ENCODE data around the gene TPSAB1.
"Not testable (repeated sequence)": the region's sequence is repeated elsewhere in the genome, so short reads cannot be mapped to it uniquely, and the experiment has no call there.

The TPSAB1 gene

GRCh38 chr16:1265090-1265630, 24.7 kb downstream of the TPSAB1 start:
- DNase-seq (ENCODE audit: low read depth in 2 of 2), result no peak

GRCh38 chr16:1265826-1266225, 25.3 kb downstream of the TPSAB1 start:
- DNase-seq (ENCODE audit: low read depth in 2 of 2), result no peak

GRCh38 chr16:1269418-1269817, 28.9 kb downstream of the TPSAB1 start:
- DNase-seq (ENCODE audit: low read depth in 2 of 2), result not testable (repeated sequence)

- no peak for DNase-seq (ENCODE audit: low read depth in 2 of 2)
Measured at GRCh38 chr16:1271380-1271723, 30.8 kb downstream of the TPSAB1 start.

GRCh38 chr16:1271724-1272413, 31.4 kb downstream of the TPSAB1 start:
- not testable (repeated sequence) for DNase-seq (ENCODE audit: low read depth in 2 of 2)

GRCh38 chr16:1272453-1273198, 32.1 kb downstream of the TPSAB1 start:
- no peak for DNase-seq (ENCODE audit: low read depth in 2 of 2)

GRCh38 chr16:1273816-1274215, 33.3 kb downstream of the TPSAB1 start:
- no peak for DNase-seq (ENCODE audit: low read depth in 2 of 2)

- DNase-seq (ENCODE audit: low read depth in 2 of 2), result no peak
Measured at GRCh38 chr16:1274767-1275166, 34.3 kb downstream of the TPSAB1 start.

GRCh38 chr16:1275791-1276579, 35.5 kb downstream of the TPSAB1 start:
- DNase-seq (ENCODE audit: low read depth in 2 of 2), result no peak

GRCh38 chr16:1276580-1276878, 36.0 kb downstream of the TPSAB1 start:
- no peak for DNase-seq (ENCODE audit: low read depth in 2 of 2)

GRCh38 chr16:1277151-1277598, 36.7 kb downstream of the TPSAB1 start:
- no peak for DNase-seq (ENCODE audit: low read depth in 2 of 2)

- DNase-seq (ENCODE audit: low read depth in 2 of 2), result no peak
Measured at GRCh38 chr16:1277617-1278282, 37.2 kb downstream of the TPSAB1 start.

- no peak for DNase-seq (ENCODE audit: low read depth in 2 of 2)
Measured at GRCh38 chr16:1278477-1278876, 38.0 kb downstream of the TPSAB1 start.

- DNase-seq (ENCODE audit: low read depth in 2 of 2), result no peak
Measured at GRCh38 chr16:1279081-1279944, 38.8 kb downstream of the TPSAB1 start.

GRCh38 chr16:1279945-1280589, 39.6 kb downstream of the TPSAB1 start:
- DNase-seq (ENCODE audit: low read depth in 2 of 2), result no peak

- DNase-seq (ENCODE audit: low read depth in 2 of 2), result no peak
Measured at GRCh38 chr16:1280783-1281182, 40.3 kb downstream of the TPSAB1 start.

- no peak for DNase-seq (ENCODE audit: low read depth in 2 of 2)
Measured at GRCh38 chr16:1281517-1281916, 41.0 kb downstream of the TPSAB1 start.

GRCh38 chr16:1282324-1282973, 41.9 kb downstream of the TPSAB1 start:
- DNase-seq (ENCODE audit: low read depth in 2 of 2), result no peak

GRCh38 chr16:1283296-1283695, 42.8 kb downstream of the TPSAB1 start:
- DNase-seq (ENCODE audit: low read depth in 2 of 2), result no peak

All from stimulated activated CD4-positive, alpha-beta T cell treated with anti-CD3 and anti-CD28 coated beads, Interleukin-1b, Interleukin-23, amount 100 ng/mL, for 1 hour (primary cell).